Activated T-cell treated with anti-CD3 and anti-CD28 coated beads, Interleukin-2, amount 50 U/mL, for 72 hours (primary cell): ENCODE results near the gene SAFB. TPM values are rescaled to one million over a fixed set of nuclear protein-coding genes. Genes with fewer than 3 reads are reported as not detected.
A peak's percentile ranks its signal among the peaks of the same experiment; 100 is the strongest.

Source experiments
- ATAC-seq, 2 donors: fragments of 150-1000 bp; cut with Tn5 transposase; replicated peaks in 1 of 2; 2 replicates each; pipeline ENCODE4 v1.10.0; 2021; ENCODE audit warnings: moderate library complexity in 2 of 2, mild to moderate bottlenecking in 1 of 2
- DNase-seq, 2 donors: peaks; one replicate each; pipeline ENCODE4 v3.0.0; 2021 to 2022; ENCODE audit warnings: mixed read lengths in 1 of 2
- H3K27ac Mint-ChIP-seq: one replicate; pipeline ENCODE4 v1.8.0; 2022; ENCODE audit warnings: mild to moderate bottlenecking, moderate library complexity, mixed read lengths
- H3K27me3 Mint-ChIP-seq: one replicate; pipeline ENCODE4 v1.8.0; 2022; ENCODE audit warnings: low read depth, mixed read lengths
- H3K36me3 Mint-ChIP-seq, 2 donors: one replicate each; pipeline ENCODE4 v1.8.0; 2022; ENCODE audit warnings: mixed read lengths in 2 of 2, mild to moderate bottlenecking in 1 of 2; ENCODE audit not compliant: insufficient read depth in 2 of 2
- H3K4me1 Mint-ChIP-seq: one replicate; pipeline ENCODE4 v1.8.0; 2022; ENCODE audit warnings: low read depth, mixed read lengths
- H3K4me3 Mint-ChIP-seq, 2 donors: one replicate each; pipeline ENCODE4 v1.8.0; 2022; ENCODE audit warnings: mild to moderate bottlenecking in 2 of 2, mixed read lengths in 2 of 2, moderate library complexity in 2 of 2
- H3K9me3 Mint-ChIP-seq, 2 donors: one replicate each; pipeline ENCODE4 v1.8.0; 2022; ENCODE audit warnings: mixed read lengths in 2 of 2
- total RNA-seq, 2 donors: library from RNA; stranded (reverse); gene quantifications; one replicate each; pipeline ENCODE4 v1.2.3, GENCODE V29; 2022

The SAFB gene
- total RNA-seq, 2 donors from 2014 or later: 108 to 112 TPM

DNA sequence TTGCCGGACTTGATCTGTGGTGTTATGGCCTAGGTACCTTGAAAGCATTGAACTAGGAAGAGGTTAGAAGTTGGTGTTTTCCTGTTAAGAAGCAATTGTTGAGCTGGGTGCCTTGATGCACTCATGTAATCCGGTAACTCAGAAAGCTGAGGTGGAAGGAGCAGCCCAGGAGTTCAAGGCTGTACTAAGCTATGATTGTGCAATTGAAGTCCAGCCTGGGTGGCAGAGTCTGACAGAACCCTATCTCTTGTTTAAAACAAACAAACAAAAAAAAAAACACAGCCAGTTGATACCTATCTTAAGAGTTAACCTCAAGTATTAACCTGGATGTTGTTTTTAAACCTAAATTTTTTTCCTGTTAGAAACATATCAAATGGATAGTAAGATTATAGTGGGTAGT is 19.3 kb downstream of the SAFB start:
- peaks cover 8 to 53% of the 10 kb centered on the region in 2 donors for H3K36me3 Mint-ChIP-seq
- H3K27ac Mint-ChIP-seq: no peak overlapping the region
- ATAC-seq (no peak), DNase-seq (no peak)
- H3K27me3 Mint-ChIP-seq: no peaks in the 10 kb centered on the region
- H3K9me3 Mint-ChIP-seq: no peaks in the 10 kb centered on the region
- peaks cover 7% of the 10 kb centered on the region for H3K4me1 Mint-ChIP-seq
- H3K4me3 Mint-ChIP-seq: no peak overlapping the region

DNA sequence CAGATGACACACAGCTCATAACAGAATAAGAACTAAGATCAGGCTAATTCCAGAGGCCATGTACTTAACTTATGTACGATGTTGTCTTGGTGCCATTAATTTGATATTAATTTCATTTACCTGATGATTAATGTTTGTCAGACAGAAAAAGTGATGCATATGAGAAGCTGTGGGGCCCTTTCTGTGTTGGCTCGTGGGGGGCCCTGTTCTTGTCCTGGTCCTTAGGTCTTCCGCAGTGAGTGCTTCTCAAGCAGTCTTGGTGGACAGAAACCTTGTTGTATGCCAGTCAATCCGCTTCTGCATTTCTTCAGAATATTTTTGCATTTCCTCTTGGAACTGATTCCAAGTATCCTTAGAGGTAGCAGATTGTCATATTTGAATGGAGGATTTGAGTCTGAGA is 20.2 kb downstream of the SAFB start:
- Mint-ChIP-seq H3K9me3 (no peaks in the 10 kb centered on the region), H3K4me1 (peaks cover 7% of the 10 kb centered on the region), H3K27ac (no peak overlapping the region), H3K4me3 (no peak overlapping the region), H3K36me3 (peaks cover 10 to 55% of the 10 kb centered on the region in 2 donors), H3K27me3 (no peaks in the 10 kb centered on the region)
- ATAC-seq (no peak), DNase-seq (no peak)

DNA sequence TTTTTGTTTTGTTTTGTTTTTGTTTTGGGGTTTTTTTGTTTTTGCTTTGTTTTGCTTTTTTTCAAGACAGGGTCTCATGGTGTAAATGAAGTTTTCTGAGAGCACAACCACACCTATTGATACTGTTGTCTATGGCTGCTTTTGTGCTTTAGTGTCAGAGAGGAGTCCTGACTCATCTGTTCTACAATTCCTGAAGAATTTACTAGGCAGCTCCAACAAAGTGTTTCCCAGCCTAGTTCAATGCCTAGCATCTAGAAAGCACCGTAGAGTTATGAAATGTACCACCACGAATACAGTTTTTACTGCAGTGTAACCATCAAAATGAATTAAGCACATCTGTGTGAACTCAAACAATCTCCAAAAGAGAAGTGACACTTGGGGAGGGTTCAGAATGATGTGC is 21.2 kb downstream of the SAFB start:
- DNase-seq (no peak), ATAC-seq (no peak)
- Mint-ChIP-seq H3K27ac (no peak overlapping the region), H3K4me3 (no peak overlapping the region), H3K36me3 (peaks cover 13 to 55% of the 10 kb centered on the region in 2 donors), H3K4me1 (peaks cover 7% of the 10 kb centered on the region), H3K9me3 (no peaks in the 10 kb centered on the region), H3K27me3 (no peaks in the 10 kb centered on the region)

DNA sequence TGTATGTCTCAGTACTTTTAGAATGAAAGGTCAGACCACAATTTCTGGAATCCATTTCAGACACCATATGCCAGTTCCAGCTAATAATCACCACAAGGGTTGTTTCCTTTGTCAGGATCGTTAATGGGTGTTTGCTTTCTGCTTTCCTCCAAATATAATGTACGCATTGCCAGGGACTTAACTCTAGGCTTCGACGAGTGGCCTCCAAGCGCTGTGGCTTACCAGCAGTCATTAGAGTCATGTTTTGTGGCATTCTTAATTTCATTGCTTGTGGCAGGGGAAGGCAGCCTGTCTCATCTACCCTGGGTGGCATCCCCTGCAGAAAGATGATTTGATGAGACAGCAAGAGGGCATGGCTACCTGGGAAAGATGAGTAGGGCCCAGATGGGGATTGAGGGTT is 22.5 kb downstream of the SAFB start:
- Mint-ChIP-seq H3K27ac (peak overlapping the region; percentile 72), H3K36me3 (peaks cover 13 to 58% of the 10 kb centered on the region in 2 donors), H3K27me3 (no peaks in the 10 kb centered on the region), H3K4me3 (no peak overlapping the region), H3K9me3 (no peaks in the 10 kb centered on the region), H3K4me1 (peaks cover 7% of the 10 kb centered on the region)
- ATAC-seq (no peak), DNase-seq (no peak)

GRCh38 chr19:5646703-5647102 is 23.8 kb downstream of the SAFB start:
- Mint-ChIP-seq H3K27me3 (no peaks in the 10 kb centered on the region), H3K4me1 (peaks cover under 1% of the 10 kb centered on the region), H3K9me3 (no peaks in the 10 kb centered on the region), H3K36me3 (peaks cover 12 to 56% of the 10 kb centered on the region in 2 donors), H3K27ac (peak overlapping the region; percentile 10), H3K4me3 (no peak overlapping the region)
- DNase-seq (no peak), ATAC-seq (no peak)

DNA sequence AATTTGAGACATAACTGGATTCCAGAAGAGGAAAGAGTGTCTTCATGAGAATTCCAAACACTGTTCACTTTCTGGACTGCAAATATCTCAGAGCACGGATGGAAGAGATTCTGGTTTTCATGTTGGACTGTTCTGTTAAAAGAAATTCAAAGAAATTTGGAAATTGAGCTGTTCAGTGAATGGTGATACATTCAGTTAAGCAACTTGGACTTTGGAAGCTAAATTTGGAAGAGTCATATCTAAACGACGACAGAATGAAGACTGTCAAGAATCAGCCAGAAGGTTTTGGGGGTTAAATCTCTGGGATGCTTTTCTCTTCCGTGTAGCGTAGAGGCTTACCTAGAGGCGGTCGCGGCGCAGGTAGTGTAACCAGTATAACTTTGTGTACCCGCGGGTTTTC is 25.6 kb downstream of the SAFB start:
- Mint-ChIP-seq H3K9me3 (no peaks in the 10 kb centered on the region), H3K4me1 (no peaks in the 10 kb centered on the region), H3K27me3 (no peaks in the 10 kb centered on the region), H3K4me3 (no peak overlapping the region), H3K36me3 (peaks cover 20 to 52% of the 10 kb centered on the region in 2 donors), H3K27ac (peak overlapping the region; percentile 70)
- ATAC-seq (no peak), DNase-seq (no peak)

- Mint-ChIP-seq H3K36me3 (peaks cover 18 to 51% of the 10 kb centered on the region in 2 donors), H3K9me3 (no peaks in the 10 kb centered on the region), H3K4me1 (no peaks in the 10 kb centered on the region), H3K27me3 (no peaks in the 10 kb centered on the region), H3K27ac (no peak overlapping the region), H3K4me3 (no peak overlapping the region)
- no peak for DNase-seq
- ATAC-seq: no peak
These were observed 28.5 kb downstream of the SAFB start for GRCh38 chr19:5651361-5651760.

DNA sequence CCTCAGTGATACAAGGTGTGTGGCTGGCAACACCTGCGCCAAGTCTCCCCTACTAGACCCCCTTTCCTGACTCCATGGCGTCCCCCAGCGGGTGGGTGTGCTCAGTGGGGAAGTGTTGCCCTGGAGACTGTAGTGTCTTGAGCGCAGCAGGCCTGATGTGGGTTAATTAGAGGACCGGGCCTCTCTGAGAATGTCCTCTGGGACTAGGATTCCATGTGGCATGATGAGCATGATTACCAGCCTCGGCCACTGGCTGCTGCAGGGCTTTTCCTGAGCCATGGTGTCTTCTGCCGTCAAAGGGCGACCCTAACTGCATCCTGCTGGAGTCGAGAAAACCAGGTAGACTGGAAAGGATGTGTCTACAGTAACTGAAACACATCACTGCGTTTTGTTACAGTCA is 29.4 kb downstream of the SAFB start:
- no peaks in the 10 kb centered on the region for H3K9me3 Mint-ChIP-seq
- H3K4me1 Mint-ChIP-seq: no peaks in the 10 kb centered on the region
- DNase-seq (no peak), ATAC-seq (no peak)
- H3K4me3 Mint-ChIP-seq: no peak overlapping the region
- peaks cover 17 to 46% of the 10 kb centered on the region in 2 donors for H3K36me3 Mint-ChIP-seq
- H3K27ac Mint-ChIP-seq: no peak overlapping the region
- no peaks in the 10 kb centered on the region for H3K27me3 Mint-ChIP-seq

DNA sequence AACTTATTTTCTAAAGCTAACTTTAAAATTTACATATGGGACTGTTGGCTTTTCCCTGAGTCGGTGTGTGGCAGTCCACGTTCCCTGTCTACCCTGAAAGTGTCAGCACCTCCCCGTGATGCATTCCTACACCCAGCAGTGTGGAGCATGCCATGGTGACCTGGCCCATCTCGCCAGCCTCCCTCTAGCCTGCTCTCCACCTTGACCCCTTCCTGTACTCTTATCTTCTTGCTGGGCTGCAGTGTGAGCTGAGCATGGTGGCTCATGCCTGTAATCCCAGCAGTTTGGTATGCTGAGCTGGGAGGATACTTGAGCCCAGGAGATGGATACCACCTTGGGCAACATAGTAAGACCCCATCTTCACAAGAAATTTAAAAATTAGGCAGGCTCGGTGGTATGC is 32.0 kb downstream of the SAFB start:
- Mint-ChIP-seq H3K4me1 (no peaks in the 10 kb centered on the region), H3K4me3 (no peak overlapping the region), H3K27ac (no peak overlapping the region), H3K27me3 (no peaks in the 10 kb centered on the region), H3K36me3 (peaks cover 14 to 42% of the 10 kb centered on the region in 2 donors), H3K9me3 (no peaks in the 10 kb centered on the region)
- DNase-seq (no peak), ATAC-seq (no peak)

- peaks cover 14 to 41% of the 10 kb centered on the region in 2 donors for H3K36me3 Mint-ChIP-seq
- H3K27ac Mint-ChIP-seq: no peak overlapping the region
- no peaks in the 10 kb centered on the region for H3K9me3 Mint-ChIP-seq
- H3K4me1 Mint-ChIP-seq: no peaks in the 10 kb centered on the region
- H3K4me3 Mint-ChIP-seq: no peak overlapping the region
- DNase-seq (no peak), ATAC-seq (no peak)
- H3K27me3 Mint-ChIP-seq: no peaks in the 10 kb centered on the region
These were observed 32.5 kb downstream of the SAFB start for GRCh38 chr19:5655412-5655811.

DNA sequence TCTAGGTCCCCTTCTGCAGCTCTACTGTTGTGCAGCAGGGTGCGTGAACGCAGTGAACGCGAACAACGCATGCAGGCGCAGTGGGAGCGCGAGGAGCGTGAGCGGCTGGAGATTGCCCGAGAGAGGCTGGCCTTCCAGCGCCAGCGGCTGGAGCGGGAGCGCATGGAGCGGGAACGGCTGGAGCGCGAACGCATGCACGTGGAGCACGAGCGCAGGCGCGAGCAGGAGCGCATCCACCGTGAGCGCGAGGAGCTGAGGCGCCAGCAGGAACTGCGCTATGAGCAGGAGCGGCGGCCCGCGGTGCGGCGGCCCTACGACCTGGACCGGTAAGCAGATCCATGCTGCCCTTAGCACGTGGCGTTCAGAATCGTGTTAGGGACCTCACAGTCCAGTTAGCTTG is 38.6 kb downstream of the SAFB start:
- Mint-ChIP-seq H3K27ac (no peak overlapping the region), H3K9me3 (no peaks in the 10 kb centered on the region), H3K36me3 (peaks cover 11 to 33% of the 10 kb centered on the region in 2 donors), H3K4me1 (peaks cover 18% of the 10 kb centered on the region), H3K27me3 (no peaks in the 10 kb centered on the region), H3K4me3 (no peak overlapping the region)
- DNase-seq: no peak
- ATAC-seq: no peak

DNA sequence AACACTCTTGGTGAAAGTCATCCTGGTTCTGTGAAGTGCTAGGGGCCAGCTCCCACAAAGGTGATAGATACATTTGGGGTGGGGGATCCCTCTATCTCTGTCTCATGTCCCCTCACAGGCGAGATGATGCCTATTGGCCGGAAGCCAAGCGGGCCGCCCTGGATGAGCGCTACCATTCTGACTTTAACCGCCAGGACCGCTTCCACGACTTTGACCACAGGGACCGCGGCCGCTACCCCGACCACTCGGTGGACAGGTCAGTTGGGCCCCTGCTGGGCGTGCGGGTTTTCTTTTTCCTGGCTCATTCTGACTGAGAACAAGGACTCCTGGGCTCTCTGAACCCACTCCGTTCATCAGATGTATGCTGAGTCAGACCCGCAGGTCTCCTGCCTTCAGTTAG is 41.0 kb downstream of the SAFB start:
- Mint-ChIP-seq H3K9me3 (no peaks in the 10 kb centered on the region), H3K4me1 (peaks cover 18% of the 10 kb centered on the region), H3K27ac (no peak overlapping the region), H3K4me3 (no peak overlapping the region), H3K27me3 (no peaks in the 10 kb centered on the region), H3K36me3 (peaks cover 9 to 30% of the 10 kb centered on the region in 2 donors)
- ATAC-seq: no peak
- no peak for DNase-seq

DNA sequence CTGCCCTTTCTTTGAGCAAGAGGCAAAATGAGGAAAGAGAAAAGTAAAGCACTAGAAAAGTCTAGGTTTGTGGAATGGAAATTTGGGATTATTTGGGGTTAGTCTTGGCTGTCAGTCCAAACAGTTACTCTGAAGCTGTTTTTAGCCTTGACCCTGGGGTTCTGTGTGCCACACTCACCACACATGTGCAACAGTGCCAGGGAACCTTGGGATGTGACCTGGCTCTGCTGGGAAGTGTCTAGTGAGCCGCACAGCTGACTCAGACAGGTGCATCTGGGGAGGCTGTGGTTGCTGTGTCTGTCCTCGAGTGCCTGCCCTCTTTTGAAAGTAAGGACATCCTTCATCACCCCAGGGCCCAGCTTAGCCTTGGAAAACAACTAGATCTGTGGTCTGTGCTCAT is 41.6 kb downstream of the SAFB start:
- no peak overlapping the region for H3K27ac Mint-ChIP-seq
- H3K36me3 Mint-ChIP-seq: peaks cover 9 to 34% of the 10 kb centered on the region in 2 donors
- peaks cover 18% of the 10 kb centered on the region for H3K4me1 Mint-ChIP-seq
- H3K27me3 Mint-ChIP-seq: no peaks in the 10 kb centered on the region
- no peak for ATAC-seq
- H3K4me3 Mint-ChIP-seq: no peak overlapping the region
- no peaks in the 10 kb centered on the region for H3K9me3 Mint-ChIP-seq
- no peak for DNase-seq

DNA sequence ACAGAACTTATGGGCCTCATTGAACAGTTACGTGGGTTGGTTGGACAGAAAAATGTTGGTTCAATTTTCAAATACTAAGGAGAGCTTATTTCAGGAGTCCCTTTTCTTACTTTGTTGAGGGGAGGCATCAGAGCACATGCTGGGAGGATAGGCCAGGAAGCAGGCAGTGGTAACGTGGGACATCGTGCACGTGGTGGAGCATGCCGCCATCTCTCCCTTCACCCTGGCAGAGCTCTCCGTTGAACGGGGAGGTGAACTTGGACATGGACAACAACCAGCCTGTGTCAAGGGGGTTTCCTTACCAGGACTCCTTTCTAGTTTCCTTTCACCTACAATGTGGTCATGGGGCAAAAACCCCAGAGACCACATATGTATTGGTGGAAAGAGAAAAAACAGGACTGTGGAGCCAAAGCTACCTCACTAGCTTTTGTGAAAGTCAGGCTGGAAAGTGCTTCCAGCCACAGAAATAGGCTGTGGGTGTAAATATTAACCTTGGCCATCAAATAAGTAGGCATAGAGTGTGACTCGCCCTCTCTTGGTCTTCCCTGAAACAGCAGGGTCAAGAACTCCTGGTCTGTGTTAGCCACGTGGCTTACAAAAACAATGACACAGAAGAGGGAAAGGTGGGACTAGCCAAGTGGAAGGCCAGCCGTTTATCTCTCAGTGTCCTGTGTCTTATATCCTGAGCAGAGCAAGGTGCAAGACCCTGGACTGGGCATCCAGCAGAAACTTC is 43.1 kb downstream of the SAFB start:
- Mint-ChIP-seq H3K27ac (peak overlapping the region; percentile 11), H3K9me3 (no peaks in the 10 kb centered on the region), H3K4me1 (peaks cover 18% of the 10 kb centered on the region), H3K4me3 (no peak overlapping the region), H3K36me3 (peaks cover 9 to 32% of the 10 kb centered on the region in 2 donors), H3K27me3 (no peaks in the 10 kb centered on the region)
- DNase-seq (no peak), ATAC-seq (peak; percentile 54 to 70)
